HEK293T (cell line): Measurements from ENCODE around the gene ZNF750.

Source experiments
- CTCF ChIA-PET: fragments of 350-600 bp; formaldehyde crosslinking; extraction: SDS; loops from one replicate; lab custom pipeline; 2021; ENCODE audit warnings: antibody characterized with exemption, inconsistent platforms; lab: Yijun Ruan, JAX
- POLR2A ChIA-PET: fragments of 350-600 bp; formaldehyde crosslinking; extraction: SDS; loops from one replicate; lab custom pipeline; 2020; ENCODE audit warnings: antibody characterized with exemption, inconsistent platforms; lab: Yijun Ruan, JAX
- DNase-seq: peaks from one replicate; pipeline ENCODE4 v3.0.0; 2012; ENCODE audit warnings: mixed read lengths; ENCODE audit errors: extremely low spot score
- ARNT ChIP-seq: fragments of 450-650 bp; IDR thresholded peaks from 2 replicates; pipeline ENCODE4 v1.6.1; 2017; ENCODE audit warnings: mild to moderate bottlenecking
- BHLHE40 ChIP-seq: fragments of 450-650 bp; IDR thresholded peaks from 2 replicates; pipeline ENCODE4 v1.6.1; 2016; ENCODE audit warnings: mild to moderate bottlenecking, moderate library complexity, borderline replicate concordance
- CTBP1 ChIP-seq: fragments of 450-650 bp; IDR thresholded peaks from 2 replicates; pipeline ENCODE4 v1.6.1; 2016; ENCODE audit warnings: borderline replicate concordance
- ELF4 ChIP-seq: fragments of 450-650 bp; IDR thresholded peaks from 2 replicates; pipeline ENCODE4 v1.6.1; 2017; ENCODE audit warnings: antibody characterized with exemption
- FOXA1 ChIP-seq: fragments of 450-650 bp; IDR thresholded peaks from 2 replicates; pipeline ENCODE4 v1.6.1; 2016; ENCODE audit warnings: mild to moderate bottlenecking
- FOXK2 ChIP-seq: fragments of 450-650 bp; IDR thresholded peaks from 2 replicates; pipeline ENCODE4 v1.6.1; 2016; ENCODE audit warnings: mild to moderate bottlenecking
- FOXM1 ChIP-seq: fragments of 450-650 bp; IDR thresholded peaks from 2 replicates; pipeline ENCODE4 v1.6.1; 2017; ENCODE audit warnings: mild to moderate bottlenecking, borderline replicate concordance
- HDGF ChIP-seq: fragments of 450-650 bp; IDR thresholded peaks from 2 replicates; pipeline ENCODE4 v1.6.1; 2017; ENCODE audit warnings: antibody characterized with exemption, borderline replicate concordance
- L3MBTL2 ChIP-seq: fragments of 450-650 bp; conservative IDR thresholded peaks from 2 replicates; pipeline ENCODE4 v1.6.1; 2016; ENCODE audit warnings: mild to moderate bottlenecking
- LEF1 ChIP-seq: fragments of 450-650 bp; IDR thresholded peaks from 2 replicates; pipeline ENCODE4 v1.6.1; 2017; ENCODE audit warnings: mild to moderate bottlenecking, borderline replicate concordance
- NFRKB ChIP-seq: fragments of 450-650 bp; IDR thresholded peaks from 2 replicates; pipeline ENCODE4 v1.6.1; 2016; ENCODE audit warnings: mild to moderate bottlenecking, moderate library complexity
- PKNOX1 ChIP-seq: fragments of 450-650 bp; IDR thresholded peaks from 2 replicates; pipeline ENCODE4 v1.6.1; 2016
- SP1 ChIP-seq: fragments of 450-650 bp; IDR thresholded peaks from 2 replicates; pipeline ENCODE4 v1.6.1; 2017
- SUZ12 ChIP-seq: fragments of 450-650 bp; IDR thresholded peaks from 2 replicates; pipeline ENCODE4 v1.6.1; 2016; ENCODE audit warnings: mild to moderate bottlenecking
- TARDBP ChIP-seq: fragments of 450-650 bp; IDR thresholded peaks from 2 replicates; pipeline ENCODE4 v1.6.1; 2016
- ZNF384 ChIP-seq: fragments of 450-650 bp; IDR thresholded peaks from 2 replicates; pipeline ENCODE4 v1.6.1; 2016

ZNF750 gene

GRCh38 chr17:82836823-82837357 is 2.9 kb downstream of the ZNF750 start:
- DNase-seq, result peak; percentile 47
- ChIA-PET POLR2A (no interaction called here), CTCF (interaction anchor here (0.7 to 1.5 kb wide), 3 partner anchors 29 to 80 kb away, joined by 3 to 4 read pairs (median 3); no protein-coding TSS in a partner anchor)
- TF ChIP-seq FOXK2, result no peak
- no peak for TF ChIP-seq TARDBP
- no peak for TF ChIP-seq HDGF
- TF ChIP-seq ARNT, result no peak
- no peak for TF ChIP-seq PKNOX1
- no peak for TF ChIP-seq SP1
- no peak for TF ChIP-seq FOXM1
- no peak for TF ChIP-seq L3MBTL2
- no peak for TF ChIP-seq NFRKB
- no peak for TF ChIP-seq FOXA1
- no peak for TF ChIP-seq SUZ12
- TF ChIP-seq CTBP1, result no peak
- no peak for TF ChIP-seq BHLHE40

GRCh38 chr17:82835766-82836512 is 3.9 kb downstream of the ZNF750 start:
- ChIA-PET POLR2A (no interaction called here), CTCF (interaction anchor here (0.8 to 1.5 kb wide), 2 partner anchors 58 to 81 kb away, joined by 3 to 4 read pairs; no protein-coding TSS in a partner anchor)
- TF ChIP-seq SUZ12, result no peak
- TF ChIP-seq SP1, result no peak
- no peak for TF ChIP-seq CTBP1
- no peak for TF ChIP-seq ZNF384
- no peak for TF ChIP-seq HDGF
- no peak for TF ChIP-seq LEF1
- no peak for TF ChIP-seq L3MBTL2
- no peak for TF ChIP-seq NFRKB
- no peak for TF ChIP-seq FOXA1
- no peak for TF ChIP-seq ARNT
- TF ChIP-seq FOXM1, result no peak
- no peak for TF ChIP-seq PKNOX1
- TF ChIP-seq ELF4, result no peak
- DNase-seq, result no peak

GRCh38 chr17:82835122-82835521 is 4.7 kb downstream of the ZNF750 start:
- no peak for DNase-seq
- TF ChIP-seq FOXA1 (no peak), LEF1 (no peak), ZNF384 (no peak), ARNT (no peak), HDGF (no peak), TARDBP (no peak), CTBP1 (no peak), FOXK2 (no peak), NFRKB (no peak), SUZ12 (no peak), ELF4 (no peak), PKNOX1 (no peak), SP1 (no peak), L3MBTL2 (no peak), FOXM1 (no peak)
- ChIA-PET CTCF (no interaction called here), POLR2A (no interaction called here)

GRCh38 chr17:82832881-82833475 is 6.8 kb downstream of the ZNF750 start:
- TF ChIP-seq ARNT (no peak), FOXA1 (no peak), LEF1 (no peak), ZNF384 (no peak), CTBP1 (no peak), NFRKB (no peak), SUZ12 (no peak), HDGF (no peak), L3MBTL2 (no peak), BHLHE40 (no peak), TARDBP (no peak), FOXM1 (no peak), FOXK2 (no peak), SP1 (no peak), ELF4 (no peak)
- ChIA-PET POLR2A (no interaction called here), CTCF (no interaction called here)
- no peak for DNase-seq

- CTCF ChIA-PET, result no interaction called here
- POLR2A ChIA-PET, result no interaction called here
- DNase-seq, result no peak
- no peak for TF ChIP-seq BHLHE40
- no peak for TF ChIP-seq SP1
- TF ChIP-seq ZNF384, result no peak
- no peak for TF ChIP-seq PKNOX1
These were observed 7.4 kb downstream of the ZNF750 start for GRCh38 chr17:82832411-82832810.
